Ramos (cell line): ENCODE measurements around the gene RABEP2.
"Not testable (repeated sequence)": the region's sequence is repeated elsewhere in the genome, so short reads cannot be mapped to it uniquely, and the experiment has no call there.

Source experiments
- in situ Hi-C: fragments of 300-500 bp; cut with MboI; formaldehyde crosslinking; loops from one replicate; pipeline ENCODE4 v1.14.3; 2022; ENCODE audit warnings: low sequenced_read_pairs; ENCODE audit not compliant: unreplicated experiment

RABEP2 gene

GRCh38 chr16:28933171-28933570, 8.1 kb upstream of the RABEP2 start:
- in situ Hi-C loops, result no loop called here

- in situ Hi-C loops, result no loop called here
Observed at GRCh38 chr16:28932339-28933141, 7.5 kb upstream of the RABEP2 start.

- in situ Hi-C loops, result no loop called here
Observed at GRCh38 chr16:28931801-28932225, 6.8 kb upstream of the RABEP2 start, which contains the start of gene CD19. CD19 (plus strand) TSS chr16:28931971; CDS start chr16:28932001, 30 bp downstream.

GRCh38 chr16:28930652-28931051, 5.6 kb upstream of the RABEP2 start:
- in situ Hi-C loops, result no loop called here

- in situ Hi-C loops, result no loop called here
Observed at GRCh38 chr16:28930203-28930602, 5.2 kb upstream of the RABEP2 start.

GRCh38 chr16:28927815-28928214, 2.8 kb upstream of the RABEP2 start:
- in situ Hi-C loops, result no loop called here

GRCh38 chr16:28926284-28926683, 1.2 kb upstream of the RABEP2 start:
- in situ Hi-C loops, result not testable (repeated sequence)

GRCh38 chr16:28925386-28926228, 569 bp upstream of the RABEP2 start:
- in situ Hi-C loops, result no loop called here

GRCh38 chr16:28924399-28924761, 658 bp downstream of the RABEP2 start:
- in situ Hi-C loops, result no loop called here

- in situ Hi-C loops, result no loop called here
Observed at GRCh38 chr16:28923652-28924398, 1.2 kb downstream of the RABEP2 start.

GRCh38 chr16:28923231-28923587, 1.8 kb downstream of the RABEP2 start:
- in situ Hi-C loops, result no loop called here

- in situ Hi-C loops, result no loop called here
Observed at GRCh38 chr16:28918698-28919097, 6.3 kb downstream of the RABEP2 start.

GRCh38 chr16:28917095-28917494, 7.9 kb downstream of the RABEP2 start:
- in situ Hi-C loops, result no loop called here

- in situ Hi-C loops, result no loop called here
Observed at GRCh38 chr16:28915181-28915580, 9.9 kb downstream of the RABEP2 start.

- in situ Hi-C loops, result no loop called here
Observed at GRCh38 chr16:28913946-28914724, 10.9 kb downstream of the RABEP2 start.

- in situ Hi-C loops, result no loop called here
Observed at GRCh38 chr16:28912558-28912957, 12.5 kb downstream of the RABEP2 start.

- in situ Hi-C loops, result no loop called here
Observed at GRCh38 chr16:28910086-28911031, 14.7 kb downstream of the RABEP2 start.

- in situ Hi-C loops, result no loop called here
Observed at GRCh38 chr16:28905800-28906372, 19.2 kb downstream of the RABEP2 start.
